Stimulated activated naive CD4-positive, alpha-beta T cell treated with Interleukin-2 at 50 U/mL for 16 hours (primary cell): Measurements from ENCODE around the gene DIPK1C.
"Not testable (repeated sequence)": the region's sequence is repeated elsewhere in the genome, so short reads cannot be mapped to it uniquely, and the experiment has no call there.

Experiments used
- DNase-seq: peaks from one replicate; lab custom pipeline; 2025; lab: John Stamatoyannopoulos, UW

Gene DIPK1C

DNA sequence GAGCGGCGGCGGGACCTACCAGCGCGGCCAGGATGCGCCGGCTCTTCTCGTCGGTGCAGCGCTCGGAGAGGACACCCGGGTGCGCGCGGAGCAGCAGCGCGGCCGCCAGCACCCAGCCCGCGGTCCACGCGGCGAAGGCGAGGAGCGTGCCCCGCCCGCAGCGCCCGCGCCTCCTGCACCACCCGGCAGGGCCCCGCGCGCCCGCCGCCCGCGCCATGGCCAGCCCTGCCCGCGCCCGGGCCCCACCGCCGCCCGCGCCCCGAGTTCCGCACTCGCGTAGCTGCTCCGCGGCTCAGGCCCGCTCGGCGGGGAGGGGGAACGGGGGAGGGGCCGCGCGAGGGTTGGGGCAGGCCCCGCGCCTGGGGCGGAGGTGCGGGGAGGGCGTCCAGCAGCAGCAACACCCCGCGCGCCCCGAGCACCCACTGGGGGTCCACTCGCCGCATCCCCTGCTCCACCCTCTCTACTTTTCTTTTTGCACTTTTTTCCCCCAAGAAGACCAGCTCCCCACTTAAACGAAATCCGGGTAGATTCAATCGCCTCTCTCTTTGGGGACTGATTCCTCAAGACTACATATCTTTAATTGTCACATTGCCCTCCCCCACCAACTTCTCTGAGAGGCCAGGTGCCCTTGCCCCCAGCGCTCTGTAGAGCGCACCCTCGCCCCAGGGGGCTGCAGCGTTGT lies at the start of gene DIPK1C:
Gene DIPK1C (minus strand): TSS at position 266 of the 682 bp plus-strand sequence. CDS start 49 bp downstream, at position 217.
- DNase-seq: no peak

DNA sequence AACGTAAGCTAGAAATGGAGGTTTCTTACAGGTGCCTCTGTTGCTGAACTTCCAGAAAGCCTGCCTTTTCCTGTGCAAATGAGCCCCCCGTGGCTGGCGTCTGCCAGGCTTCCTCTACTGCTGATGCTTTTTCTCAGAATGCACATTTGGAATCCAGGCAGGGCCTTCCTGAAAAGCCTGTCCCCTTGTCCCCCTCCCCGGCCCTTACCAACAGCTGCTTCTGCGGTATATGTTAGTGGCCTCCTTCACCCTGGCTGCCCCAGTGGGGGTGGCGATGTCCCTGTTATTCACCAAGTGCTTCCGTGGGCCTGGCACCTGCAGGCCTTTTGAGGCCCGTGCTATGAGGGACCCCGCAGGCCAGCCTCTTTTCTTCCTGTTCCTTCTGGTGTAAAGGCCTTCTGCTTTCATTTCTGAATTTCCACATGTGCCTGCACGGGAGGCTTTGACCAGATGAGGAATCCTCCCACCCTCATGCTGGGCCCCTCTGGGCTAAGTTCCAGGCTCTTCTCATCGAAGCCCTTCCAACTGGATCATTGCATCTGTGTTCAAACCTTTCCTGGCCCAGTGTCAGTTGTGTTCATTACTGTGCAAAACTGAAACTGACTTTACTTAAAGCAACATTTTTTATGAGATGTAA lies 49.5 kb upstream of the DIPK1C start:
- DNase-seq: no peak

DNA sequence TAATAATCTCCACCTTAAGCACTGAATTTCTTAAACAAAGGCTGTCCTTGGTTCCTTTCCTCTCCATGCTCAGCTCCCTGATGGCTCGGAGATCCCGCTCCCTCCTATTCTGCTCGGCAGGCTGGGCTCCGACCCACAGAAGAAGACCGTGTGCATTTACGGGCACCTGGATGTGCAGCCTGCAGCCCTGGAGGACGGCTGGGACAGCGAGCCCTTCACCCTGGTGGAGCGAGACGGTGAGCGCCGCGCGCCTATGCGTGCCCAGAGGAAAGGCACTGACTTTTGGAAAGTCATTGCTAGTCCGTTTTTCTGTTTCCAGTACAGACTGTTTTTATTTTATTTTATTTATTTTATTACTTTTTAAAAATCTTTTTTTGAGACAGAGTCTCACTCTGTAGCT lies 48.7 kb upstream of the DIPK1C start:
- DNase-seq: no peak

DNA sequence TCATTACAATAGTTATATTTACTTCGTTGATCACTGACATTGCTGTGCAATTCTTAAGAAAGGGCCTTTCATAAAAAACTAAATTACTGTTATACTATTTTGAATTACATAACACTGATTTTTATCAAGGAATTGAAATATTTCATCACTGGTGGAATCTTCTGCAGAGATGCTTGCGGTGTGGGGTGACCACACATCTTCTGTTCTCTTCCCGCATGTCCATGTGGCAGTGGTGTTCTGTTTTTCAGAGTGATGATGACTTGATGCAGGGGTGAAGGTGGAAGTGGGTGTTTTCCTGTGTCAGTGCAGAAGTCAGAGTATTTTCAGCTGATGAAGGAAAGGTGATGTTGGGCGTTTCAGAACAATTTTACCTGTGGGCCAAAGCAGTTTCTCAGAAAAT lies 46.0 kb upstream of the DIPK1C start:
- DNase-seq: no peak

DNA sequence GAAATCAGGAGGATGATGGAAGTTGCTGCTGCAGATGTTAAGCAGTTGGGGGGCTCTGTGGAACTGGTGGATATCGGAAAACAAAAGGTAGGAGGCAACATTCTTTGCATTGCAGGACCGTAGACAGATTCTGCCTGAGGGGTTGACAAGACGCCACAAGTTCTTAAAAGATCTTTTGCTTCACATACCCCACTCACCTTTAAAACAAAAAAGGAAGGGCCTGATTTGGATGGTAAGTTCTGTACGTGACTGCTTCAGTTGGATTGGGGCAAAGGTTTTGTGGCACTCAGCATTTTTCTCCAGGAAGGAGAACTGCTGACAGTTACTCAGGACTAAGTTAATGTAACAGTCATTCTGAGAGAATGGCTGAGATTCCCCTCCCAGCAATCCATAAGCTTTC lies 44.3 kb upstream of the DIPK1C start:
- no peak for DNase-seq

DNA sequence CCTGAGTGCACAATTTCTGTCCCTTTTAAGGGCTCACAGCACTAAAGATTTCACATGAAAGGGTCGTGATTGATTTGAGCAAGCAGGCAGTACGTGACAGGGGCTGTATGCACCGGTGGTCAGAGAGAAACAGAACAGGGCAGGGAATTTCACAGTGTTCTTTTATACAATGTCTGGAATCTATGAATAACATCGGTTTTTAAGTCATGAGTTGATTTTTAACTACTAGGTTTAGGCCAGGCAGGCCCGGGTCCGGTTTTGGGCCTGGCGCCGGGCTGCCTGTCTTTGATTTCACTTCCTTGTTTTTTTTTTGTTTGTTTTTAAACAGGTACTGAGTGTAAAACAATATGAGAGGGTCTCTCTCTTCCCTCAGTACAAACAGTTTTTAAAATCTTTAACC lies 43.7 kb upstream of the DIPK1C start:
- not testable (repeated sequence) for DNase-seq

DNA sequence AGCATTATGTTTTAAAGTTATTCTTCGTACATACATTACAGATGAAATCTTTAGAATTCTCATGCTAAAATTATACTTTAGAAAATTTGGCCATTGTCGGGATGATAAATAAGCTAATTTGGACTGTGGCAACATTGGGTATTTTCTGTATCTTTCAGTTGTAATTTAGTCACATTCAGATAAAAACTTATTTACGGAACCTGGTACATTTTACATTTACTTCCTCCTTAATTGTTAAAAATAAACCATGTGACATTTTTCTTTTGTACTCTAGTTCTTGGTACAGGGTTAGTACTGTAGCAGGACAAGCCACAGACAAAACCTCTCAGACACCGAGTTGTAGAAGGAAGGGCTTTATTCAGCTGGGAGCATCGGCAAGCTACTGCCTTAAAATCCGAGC lies 43.3 kb upstream of the DIPK1C start:
- no peak for DNase-seq

DNA sequence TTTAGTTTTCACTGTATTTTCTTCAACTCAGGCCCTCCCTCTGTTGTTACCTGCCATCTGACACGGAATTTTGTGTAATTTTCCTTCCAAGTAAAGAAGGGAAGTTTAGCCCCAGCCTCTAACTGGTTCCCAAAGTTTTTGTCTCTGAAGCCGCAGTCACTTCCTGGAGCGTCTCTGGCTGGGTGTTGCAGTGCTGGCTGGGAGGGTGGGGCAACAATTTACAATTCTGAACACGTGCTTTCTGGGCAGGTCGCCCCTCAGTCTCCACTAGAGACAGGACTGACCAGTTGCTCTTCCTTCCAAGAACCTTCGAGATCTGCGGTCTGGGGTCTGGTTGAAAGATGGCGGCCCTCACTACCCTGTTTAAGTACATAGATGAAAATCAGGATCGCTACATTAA lies 42.5 kb upstream of the DIPK1C start:
- DNase-seq: peak; percentile 22

DNA sequence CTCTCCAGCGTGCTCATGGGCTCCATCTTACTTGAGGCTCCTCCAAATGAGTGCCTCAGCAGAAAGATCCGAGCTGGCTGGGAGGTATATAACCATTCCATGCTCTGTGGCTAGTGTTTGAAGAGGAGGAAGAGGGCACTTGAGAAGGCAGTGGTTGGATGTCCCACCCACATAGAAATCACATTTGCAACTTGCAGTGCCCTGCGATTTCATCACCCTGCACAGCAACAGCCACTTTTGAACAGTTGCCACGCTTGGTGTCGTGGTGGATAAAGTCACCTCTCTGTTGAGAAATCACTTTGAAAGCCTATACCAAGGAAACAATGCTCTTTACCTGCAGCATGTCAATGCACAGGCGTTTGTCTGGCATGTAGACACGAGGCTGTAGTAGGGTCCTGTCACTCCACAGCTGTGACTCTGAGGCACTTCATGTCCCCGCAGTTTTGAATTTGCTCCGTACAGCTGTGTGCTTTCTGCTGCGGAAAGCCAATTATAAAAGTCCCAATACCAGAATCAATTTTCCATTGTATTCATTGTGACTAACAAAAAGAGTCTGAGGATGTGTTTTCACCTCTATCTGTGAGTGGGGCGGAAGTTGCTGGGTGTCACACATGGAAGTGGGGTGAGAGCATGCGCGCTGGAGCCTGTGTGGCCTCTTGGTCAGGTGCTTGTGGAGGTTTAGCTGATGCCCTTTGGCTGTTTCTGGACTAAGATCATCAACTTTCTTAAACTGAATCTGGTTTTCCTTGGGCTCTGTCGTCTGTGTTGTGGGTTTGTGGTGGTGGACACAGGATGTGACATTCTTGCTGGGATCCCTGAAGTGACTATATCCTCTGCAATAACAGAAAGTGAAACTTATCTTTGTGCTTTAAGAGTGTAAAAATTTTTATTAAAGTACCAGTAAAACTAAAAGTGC lies 41.9 kb upstream of the DIPK1C start:
- DNase-seq: peak; percentile 85

DNA sequence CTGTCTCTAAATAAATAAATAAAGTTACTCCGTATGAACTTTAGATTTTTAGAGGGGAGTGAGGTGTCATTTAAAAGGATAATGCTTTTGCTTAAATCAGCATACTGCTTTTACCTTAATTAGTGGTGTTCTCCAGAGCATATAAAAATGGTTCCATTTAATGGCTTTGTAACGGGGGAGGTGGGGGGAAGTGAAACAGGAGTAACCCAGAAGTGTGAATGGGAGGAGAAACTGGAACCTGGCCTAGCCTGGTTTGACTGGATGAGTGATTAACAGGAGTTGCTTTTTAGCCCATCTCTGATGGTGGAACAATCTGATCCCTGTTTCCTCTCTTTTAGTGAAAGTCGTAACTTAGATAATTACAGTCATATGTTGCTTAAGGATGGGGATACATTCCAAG lies 40.7 kb upstream of the DIPK1C start:
- no peak for DNase-seq

DNA sequence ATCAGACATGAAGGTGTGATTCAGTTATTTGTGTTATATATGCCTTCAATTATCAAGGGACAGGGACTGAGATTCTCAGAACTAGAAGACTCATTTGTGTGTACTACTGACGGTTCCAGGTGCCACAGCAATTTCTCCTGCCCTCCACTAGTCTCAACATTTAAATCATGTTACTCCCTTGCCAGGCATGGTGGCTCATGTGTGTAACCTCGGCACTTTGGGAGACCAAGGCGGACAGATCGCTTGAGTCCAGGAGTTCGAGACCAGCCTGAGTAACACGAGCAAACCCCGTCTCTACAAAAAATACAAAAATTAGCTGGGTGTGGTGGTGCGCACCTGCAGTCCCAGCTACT lies 40.2 kb upstream of the DIPK1C start:
- DNase-seq: no peak

DNA sequence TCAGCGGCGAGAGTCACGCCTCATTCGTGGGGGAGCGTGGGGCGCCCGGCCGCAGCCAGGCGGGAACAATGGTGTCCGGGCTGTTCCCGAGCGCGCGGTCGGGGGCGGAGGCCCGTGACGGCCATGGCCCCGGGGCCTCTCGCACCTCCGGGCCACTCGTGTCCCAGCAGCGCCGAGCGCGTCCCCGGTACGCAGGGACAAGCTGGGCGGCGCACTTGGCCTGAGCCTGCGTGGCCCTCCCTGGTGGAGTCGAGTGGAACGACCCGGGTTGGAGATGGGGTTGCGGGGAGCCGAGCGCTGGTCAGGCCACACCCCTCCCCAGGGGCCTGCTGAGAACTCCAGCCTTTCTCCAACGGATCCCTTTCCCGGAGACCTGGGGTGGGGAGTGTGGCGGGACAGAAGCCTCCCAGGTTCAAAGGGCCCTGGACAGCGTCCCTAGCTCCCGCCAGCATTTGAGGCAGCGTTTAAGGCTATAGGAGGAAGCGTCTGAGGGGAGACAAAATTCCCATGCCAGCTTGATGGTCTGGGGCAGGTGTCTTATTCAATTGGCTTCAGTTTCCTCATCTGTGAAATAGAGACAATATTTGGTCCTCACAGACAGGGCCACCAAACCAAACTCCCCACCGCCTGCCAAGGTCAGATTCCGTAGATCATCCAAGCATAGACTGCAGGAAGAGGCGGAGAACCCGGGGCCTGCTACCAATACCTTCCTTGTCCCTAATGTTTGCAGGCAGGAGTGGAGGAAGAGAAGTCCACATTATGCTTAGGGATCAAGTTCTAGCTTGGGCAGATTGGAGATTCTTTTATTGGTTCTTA lies 39.6 kb upstream of the DIPK1C start:
- DNase-seq: peak; percentile 45

DNA sequence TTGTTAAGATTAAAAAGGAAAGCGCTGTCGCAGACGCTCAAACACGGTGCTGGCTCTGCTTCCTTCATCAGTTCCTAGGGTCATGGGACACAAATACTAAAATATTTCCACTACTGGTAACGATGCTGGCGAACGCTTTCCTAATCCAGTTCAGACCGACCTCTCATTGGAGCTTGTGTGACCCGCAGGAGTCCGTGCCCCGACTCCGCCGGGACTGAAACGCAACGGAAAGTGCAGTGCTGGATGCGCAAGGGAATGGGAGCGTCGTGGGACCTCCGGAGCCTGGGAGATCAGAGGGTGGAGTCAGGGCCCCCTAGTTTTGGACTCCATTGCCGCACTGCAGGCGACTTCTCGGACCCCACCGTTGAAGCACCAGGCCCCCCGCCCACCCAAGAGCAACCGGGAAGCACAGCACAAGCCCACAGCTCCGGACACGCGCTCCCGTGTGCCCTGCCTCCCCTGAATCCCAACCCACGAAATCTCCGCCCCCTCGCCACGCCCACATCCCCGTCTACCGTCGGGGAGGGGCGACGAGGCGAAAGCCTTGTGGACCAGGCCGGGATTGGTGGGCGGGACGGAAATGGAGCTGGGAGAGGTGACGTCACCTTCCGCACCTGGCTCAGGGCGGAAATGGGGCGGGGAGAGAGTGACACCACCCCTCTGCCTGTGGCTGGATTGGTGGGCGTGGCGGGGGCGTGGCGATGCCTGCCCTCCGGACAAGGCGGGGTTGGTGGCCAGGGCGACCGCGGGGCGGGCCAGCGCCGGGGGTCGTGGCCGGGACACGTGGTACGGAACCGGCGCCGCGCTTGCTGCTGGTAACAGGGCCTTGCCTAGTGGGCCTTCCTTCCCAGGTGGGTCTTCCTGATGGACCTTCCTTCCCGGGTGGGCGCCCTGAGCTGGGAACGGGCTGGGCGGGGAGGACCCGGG lies 38.7 kb upstream of the DIPK1C start, which contains the start of gene CNDP2:
Gene CNDP2 (plus strand): TSS at position 783 of the 927 bp plus-strand sequence. CDS start 3,611 bp downstream, outside the sequence.
- DNase-seq: peak; percentile 98

DNA sequence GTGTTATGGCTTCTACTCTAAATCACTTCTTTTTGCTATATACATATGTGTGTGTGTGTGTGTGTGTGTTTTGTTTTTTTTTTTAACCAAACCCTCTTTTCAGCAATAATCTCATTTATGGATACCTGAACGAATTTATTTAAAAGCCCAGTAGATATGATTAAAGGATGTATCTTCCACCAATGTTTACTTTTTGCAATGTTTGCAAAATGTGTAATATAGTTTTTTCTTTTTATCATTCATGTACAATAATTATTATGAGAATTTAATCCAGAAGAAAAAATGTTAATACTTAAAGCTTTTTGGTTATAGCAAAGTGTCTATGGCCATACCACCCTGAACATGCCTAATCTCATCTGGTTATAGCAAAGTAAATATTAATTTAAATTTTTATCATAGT lies 37.4 kb upstream of the DIPK1C start:
- no peak for DNase-seq

DNA sequence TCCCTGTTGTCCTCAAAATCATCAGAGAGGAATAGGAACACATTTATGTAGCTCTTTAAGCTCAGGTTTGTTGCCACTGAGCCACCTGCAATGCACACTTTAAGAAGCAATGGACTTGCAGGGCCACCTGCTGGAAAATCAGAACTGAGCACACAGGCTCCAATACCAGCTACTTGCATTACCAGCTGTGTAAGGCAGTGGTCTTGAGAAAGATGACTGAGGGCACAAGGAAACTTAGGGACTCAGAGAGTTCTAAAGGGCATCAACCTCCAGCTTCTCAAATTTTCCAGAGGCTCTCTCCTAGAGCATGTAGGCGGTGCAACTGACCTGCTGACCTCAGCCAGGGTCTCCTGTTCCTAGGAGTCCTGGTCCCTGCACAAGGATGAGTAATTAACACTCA lies 36.6 kb upstream of the DIPK1C start:
- DNase-seq: peak; percentile 17

DNA sequence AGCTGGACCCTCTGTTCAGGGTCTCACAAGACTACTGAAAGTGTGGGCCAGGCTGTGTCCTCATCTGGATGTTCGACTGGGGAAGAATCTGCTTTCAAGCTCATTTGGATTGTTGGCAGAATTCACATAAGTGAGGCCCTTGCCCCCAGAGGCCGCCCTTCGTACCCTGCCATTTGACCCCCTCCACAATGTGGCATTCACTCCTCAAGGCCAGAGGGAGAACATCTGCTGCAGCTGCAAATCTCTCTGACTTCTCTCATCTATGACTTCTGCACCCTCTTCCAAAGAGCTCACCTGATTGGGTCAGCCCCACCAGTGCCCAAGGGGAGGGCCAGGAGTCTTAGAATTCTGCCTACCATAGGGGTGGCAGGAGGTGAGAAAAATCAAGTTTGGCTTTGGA lies 35.2 kb upstream of the DIPK1C start:
- DNase-seq: no peak

DNA sequence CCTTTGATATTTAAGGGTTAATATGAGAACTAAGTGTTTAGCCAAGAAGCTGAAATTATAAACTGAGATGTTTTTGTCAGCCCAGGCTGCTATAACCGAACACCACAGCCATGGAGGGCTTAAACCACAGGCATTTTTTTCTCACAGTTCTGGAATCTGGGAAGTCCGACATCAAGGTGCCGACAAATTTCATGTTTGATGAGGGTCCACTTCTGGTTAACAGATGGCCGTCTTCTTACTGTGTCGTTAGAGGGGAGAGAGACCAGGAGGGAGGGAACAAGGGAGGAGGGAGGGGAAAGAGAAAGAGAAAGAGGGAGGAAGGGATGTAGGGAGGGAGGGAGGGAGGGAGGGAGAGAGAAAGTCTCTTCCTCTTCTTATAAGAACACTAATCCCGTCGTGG lies 32.6 kb upstream of the DIPK1C start:
- DNase-seq: no peak

DNA sequence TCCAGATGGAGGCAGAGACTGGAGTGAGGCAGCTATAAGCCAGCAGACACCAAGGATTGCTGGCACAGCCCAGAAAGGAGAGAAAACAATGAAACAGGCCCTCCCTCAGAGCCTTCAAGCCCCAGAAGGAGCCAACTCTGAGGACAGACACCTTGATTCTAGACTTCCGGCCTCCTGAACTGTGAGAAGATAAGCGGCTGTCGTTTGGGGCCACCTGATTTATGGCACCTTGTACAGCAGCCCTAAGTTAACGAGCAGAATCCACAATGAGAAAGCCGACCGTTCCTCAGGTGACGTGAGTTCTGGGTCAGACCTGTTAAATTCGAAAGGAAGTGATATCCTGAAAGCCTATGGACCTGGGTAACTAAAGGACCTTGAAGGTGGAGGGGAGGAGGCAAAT lies 31.8 kb upstream of the DIPK1C start:
- no peak for DNase-seq

DNA sequence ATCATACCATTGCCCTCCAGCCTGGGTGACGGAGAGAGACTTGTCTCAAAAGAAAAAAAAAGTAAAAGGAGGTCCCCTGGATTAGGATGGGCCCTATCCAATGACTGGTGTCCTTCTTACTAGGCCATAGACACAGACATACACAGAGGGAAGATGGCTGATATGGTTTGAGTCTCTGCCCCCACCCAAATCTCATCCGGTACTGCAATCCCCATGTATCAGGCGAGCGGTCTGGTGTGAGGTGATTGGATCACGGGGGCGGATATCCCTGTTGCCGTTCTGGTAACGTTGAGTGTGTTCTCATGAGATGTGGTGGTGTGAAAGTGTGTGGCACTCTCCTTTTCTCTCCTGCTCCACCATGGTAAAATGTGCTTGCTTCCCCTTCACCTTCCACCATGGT lies 31.2 kb upstream of the DIPK1C start:
- no peak for DNase-seq

DNA sequence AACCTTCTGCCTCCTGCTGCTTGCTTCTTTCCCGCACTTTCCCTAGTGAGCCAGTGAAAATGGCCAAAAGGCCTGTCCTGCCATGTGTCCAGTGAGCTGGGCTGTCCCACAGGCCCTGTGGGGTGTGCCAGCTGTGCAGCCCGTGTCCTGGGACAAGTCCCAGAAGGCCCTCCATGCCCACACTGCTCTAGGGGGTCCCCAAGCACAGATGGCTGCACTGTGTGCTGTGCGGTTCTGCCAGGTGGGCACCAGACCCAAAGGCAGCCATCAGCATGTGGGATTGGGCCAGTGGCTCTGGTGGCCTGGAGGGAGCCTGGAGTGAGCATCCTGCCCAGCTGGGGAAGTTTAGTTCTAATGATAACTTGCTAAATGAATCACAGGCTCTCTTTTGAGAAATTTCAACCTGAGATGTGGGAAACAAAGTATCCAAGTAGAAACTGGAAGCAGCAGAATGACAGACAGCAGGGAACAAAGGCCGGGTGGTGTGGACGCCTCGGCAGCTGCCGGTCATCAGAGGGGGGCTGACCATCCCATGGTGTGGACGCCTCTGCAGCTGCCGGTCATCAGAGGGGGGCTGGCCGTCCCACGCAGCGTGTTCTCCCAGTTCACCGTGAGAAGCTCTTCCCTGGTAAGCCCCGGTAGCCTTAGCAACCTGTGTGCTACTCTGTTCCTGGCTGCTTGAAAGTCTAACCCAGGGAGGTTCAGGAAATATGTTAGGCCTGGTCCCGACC lies 29.2 kb upstream of the DIPK1C start:
- no peak for DNase-seq
